ENCODE data around the gene SLC26A6. TPM values are rescaled to one million over a fixed set of nuclear protein-coding genes. Genes with fewer than 3 reads are reported as not detected.

Gene SLC26A6
- total RNA-seq, 1 donor, result 45.8 TPM

DNA sequence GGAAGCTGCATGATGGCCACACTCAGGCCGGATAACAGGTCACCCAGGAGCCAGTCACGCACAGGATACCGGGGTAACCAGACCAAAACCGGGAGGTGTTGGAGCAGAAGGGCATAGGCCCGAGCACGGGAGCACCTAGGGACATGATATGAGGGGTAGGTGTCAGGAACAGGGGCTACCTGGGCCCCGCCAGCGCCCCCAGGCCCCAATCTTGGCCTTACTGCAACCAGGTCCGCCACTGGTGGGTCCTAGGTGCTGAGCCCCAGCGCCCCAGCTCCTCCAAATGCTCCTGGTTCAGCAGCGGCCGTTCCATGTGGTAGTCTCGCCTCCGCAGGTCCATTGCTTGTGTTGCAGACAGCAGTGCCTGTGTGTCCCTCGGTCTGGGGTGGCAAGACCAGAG is 2.0 kb downstream of the SLC26A6 start:
- TF ChIP-seq, protein P1, sequence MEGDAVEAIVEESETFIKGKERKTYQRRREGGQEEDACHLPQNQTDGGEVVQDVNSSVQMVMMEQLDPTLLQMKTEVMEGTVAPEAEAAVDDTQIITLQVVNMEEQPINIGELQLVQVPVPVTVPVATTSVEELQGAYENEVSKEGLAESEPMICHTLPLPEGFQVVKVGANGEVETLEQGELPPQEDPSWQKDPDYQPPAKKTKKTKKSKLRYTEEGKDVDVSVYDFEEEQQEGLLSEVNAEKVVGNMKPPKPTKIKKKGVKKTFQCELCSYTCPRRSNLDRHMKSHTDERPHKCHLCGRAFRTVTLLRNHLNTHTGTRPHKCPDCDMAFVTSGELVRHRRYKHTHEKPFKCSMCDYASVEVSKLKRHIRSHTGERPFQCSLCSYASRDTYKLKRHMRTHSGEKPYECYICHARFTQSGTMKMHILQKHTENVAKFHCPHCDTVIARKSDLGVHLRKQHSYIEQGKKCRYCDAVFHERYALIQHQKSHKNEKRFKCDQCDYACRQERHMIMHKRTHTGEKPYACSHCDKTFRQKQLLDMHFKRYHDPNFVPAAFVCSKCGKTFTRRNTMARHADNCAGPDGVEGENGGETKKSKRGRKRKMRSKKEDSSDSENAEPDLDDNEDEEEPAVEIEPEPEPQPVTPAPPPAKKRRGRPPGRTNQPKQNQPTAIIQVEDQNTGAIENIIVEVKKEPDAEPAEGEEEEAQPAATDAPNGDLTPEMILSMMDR (IDR thresholded peaks at IDR 0.05; ENCODE audit: insufficient read depth, low read depth, low read length), result no peak
- DNase-seq (ENCODE audit: low read depth), result no peak

DNA sequence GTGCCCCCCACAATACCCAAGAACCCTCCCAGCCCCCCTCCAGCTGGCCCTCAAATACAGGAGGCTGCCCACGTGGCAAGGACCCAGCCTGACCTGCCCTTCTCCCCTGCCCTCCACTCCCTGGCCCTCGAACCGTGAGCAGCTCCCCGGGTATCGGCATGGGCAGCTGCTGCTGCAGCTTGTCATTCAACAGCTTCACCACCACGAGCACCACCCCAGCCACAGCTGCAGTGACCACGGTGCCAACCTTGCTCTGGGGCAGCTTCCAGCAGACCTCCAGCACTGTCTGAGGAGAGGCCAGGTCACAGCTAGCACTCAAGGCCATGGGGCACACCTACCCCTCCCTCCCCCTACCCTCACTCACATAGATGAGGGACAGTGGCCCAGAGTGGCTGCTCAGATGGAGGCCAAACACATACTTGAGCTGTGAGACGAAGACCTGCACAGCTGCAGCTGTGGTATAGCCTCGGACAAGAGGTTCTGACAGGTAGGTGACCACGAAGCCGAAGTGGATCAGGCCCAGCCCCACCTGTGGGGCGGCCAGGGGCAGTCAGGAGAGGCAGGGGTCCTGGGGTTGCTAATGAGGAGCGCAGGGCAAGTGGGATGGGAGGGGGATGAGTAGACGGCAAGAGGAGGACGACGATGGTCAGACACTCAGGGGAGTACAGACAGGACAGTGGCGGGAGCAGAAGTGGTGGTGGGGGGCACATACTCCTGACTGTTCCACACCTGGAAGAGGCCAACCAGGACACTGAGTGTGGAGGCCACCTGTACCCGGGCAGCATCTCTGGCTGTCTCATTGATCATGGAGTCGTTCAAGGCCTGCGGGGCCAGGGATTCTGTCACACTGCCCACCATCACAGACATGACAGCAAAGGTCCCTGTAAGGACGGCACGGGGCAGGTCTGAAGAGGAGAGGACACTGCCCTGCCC is 3.5 kb downstream of the SLC26A6 start:
- H3K4me3 ChIP-seq (ENCODE audit: low read depth, low read length), result no peak overlapping the region
- TF ChIP-seq, protein P1 (IDR thresholded peaks at IDR 0.05; ENCODE audit: insufficient read depth, low read depth, low read length), result no peak
- DNase-seq (ENCODE audit: low read depth), result no peak

More for the DNA sequence above, 2.0 kb downstream of the SLC26A6 start:
- no peak overlapping the region for H3K4me3 ChIP-seq (ENCODE audit: low read depth, low read length)

DNA sequence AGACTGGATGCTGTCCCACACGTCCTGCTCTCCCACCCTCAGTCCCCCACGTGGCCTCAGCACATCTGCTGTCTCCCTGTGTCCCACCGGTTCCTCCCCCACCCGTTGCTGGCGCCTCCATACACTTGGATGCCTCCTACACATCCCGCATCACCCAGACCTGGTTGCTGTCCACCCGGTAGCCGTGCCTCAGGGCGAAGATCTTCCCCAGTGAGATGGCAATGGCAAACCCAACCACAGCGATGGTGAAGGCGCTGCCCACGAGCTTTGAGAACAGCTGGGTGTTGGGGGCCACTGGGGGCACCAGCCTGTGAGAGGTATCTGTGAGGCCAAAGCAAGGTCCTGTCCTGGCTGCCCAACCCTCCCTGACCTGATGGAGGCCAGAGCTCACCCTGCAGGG is 4.4 kb downstream of the SLC26A6 start:
- TF ChIP-seq, protein P1 (IDR thresholded peaks at IDR 0.05; ENCODE audit: insufficient read depth, low read depth, low read length), result no peak
- H3K4me3 ChIP-seq (ENCODE audit: low read depth, low read length), result no peak overlapping the region
- no peak for DNase-seq (ENCODE audit: low read depth)

DNA sequence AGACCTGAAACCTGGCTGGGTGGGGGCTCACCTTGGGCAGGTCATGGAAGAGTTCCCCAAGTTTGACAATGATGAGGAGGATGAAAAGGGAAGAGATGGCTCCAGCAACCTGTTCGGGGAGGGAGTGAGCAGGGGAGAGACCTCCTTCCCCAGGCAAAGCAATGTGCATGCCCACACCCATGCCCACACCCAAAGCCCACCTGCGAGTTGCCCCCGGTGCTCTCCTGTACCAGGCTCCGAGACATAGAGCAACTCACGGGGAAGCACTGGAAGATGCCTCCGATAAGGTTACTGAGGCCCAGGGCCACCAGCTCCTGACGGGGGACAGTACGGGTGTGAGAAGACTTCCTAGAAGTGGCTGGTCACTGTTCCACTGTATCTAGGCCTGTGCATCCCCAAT is 4.9 kb downstream of the SLC26A6 start:
- DNase-seq (ENCODE audit: low read depth), result no peak
- TF ChIP-seq, protein P1 (IDR thresholded peaks at IDR 0.05; ENCODE audit: insufficient read depth, low read depth, low read length), result no peak
- no peak overlapping the region for H3K4me3 ChIP-seq (ENCODE audit: low read depth, low read length)

DNA sequence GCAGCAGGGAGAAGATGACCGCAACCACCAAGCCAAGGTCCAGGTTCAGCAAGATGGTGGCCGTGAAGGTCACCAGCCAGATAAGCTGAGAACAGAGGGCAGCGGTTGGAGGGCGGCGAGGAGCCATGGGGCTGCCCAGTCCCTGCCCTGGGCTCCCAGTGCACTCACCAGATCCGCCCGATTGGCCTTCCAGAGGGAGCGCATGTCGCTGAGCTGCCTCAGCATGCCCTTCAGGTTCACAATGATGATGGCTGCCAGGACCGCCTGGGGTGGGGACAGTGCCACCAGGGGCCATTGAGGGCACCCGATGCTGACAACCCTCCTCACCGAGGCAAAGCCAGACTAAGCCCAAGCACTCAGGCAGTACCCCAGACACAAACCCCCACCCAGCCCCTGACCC is 5.4 kb downstream of the SLC26A6 start:
- DNase-seq (ENCODE audit: low read depth), result no peak
- TF ChIP-seq, protein P1 (IDR thresholded peaks at IDR 0.05; ENCODE audit: insufficient read depth, low read depth, low read length), result no peak

DNA sequence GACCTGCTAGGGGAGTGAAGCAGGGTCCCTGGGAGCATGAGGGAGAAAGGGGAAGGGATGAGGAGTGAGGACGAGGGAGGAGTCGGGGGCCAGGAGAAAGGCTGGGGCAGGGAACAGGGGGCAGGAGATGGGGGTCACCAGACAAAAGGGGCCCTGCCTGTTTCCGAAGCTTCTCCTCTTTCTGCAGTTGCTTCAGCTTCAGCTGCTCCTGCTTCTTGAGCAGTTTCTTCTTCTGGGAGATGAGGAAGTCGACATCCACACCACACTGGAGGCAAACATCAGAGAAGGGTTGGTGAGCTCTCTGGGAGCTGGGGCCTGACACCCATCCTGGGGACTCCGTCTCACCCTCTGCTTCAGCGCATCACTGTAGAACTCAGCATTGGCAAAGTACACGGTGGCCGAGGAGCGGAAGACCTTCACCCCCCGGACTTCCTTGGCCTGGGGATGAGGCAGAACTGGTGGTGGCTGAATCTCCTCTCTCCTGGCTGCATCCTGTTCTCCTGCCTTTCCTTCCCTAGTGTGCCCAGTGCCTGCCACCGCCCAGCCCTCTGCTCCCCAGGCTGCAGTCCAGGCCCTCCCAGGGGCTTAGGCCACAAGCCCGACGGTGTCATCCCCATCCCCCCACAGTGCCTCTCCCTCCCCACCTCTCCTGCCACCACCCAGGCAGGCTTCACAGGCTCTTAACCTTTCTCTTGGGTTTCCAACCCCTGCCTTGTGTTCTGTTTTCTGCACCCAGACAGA is 6.8 kb downstream of the SLC26A6 start:
- TF ChIP-seq, protein P1 (IDR thresholded peaks at IDR 0.05; ENCODE audit: insufficient read depth, low read depth, low read length), result no peak
- no peak for DNase-seq (ENCODE audit: low read depth)
- H3K4me3 ChIP-seq (ENCODE audit: low read depth, low read length), result no peak overlapping the region

More for the DNA sequence above, 5.4 kb downstream of the SLC26A6 start:
- H3K4me3 ChIP-seq (ENCODE audit: low read depth, low read length), result no peak overlapping the region

Measured in fibroblast of villous mesenchyme (primary cell).